Gastrocnemius medialis (tissue), 4 donors: Measurements from ENCODE around the gene EXOSC10. TPM values are rescaled to one million over a fixed set of nuclear protein-coding genes. Genes with fewer than 3 reads are reported as not detected.

Experiments used
- ATAC-seq, 2 donors: fragments of 150-250 bp; one replicate each; pipeline ENCODE4 v1.9.1; 2016
- DNase-seq, 2 donors: peaks; one replicate each; pipeline ENCODE4 v3.0.0-alpha.2; 2019
- H3K27ac ChIP-seq, 4 donors: fragments of 200-600 bp; sonication (generic); 1 replicate in 1 of 4; 2 replicates in 3 of 4; pipeline ENCODE4 v1.5.1; 2016 to 2018; ENCODE audit warnings: mild to moderate bottlenecking in 2 of 4, moderate library complexity in 1 of 4
- H3K27me3 ChIP-seq, 3 donors: fragments of 200-600 bp; sonication (generic) in 2 of 3; 1 replicate in 1 of 3; 2 replicates in 2 of 3; pipeline versions ENCODE4 v1.5.1 to v1.6.0; 2016 to 2019; ENCODE audit warnings: mild to moderate bottlenecking in 1 of 3, moderate library complexity in 1 of 3
- H3K36me3 ChIP-seq, 2 donors: fragments of 200-600 bp; sonication (generic) in 1 of 2; one replicate each; pipeline ENCODE4 v1.5.1; 2017 to 2018
- H3K4me1 ChIP-seq, 2 donors: fragments of 200-600 bp; sonication (generic) in 1 of 2; one replicate each; pipeline ENCODE4 v1.5.1; 2016 to 2017; ENCODE audit warnings: mild to moderate bottlenecking in 2 of 2
- H3K4me3 ChIP-seq, 4 donors: fragments of 200-600 bp; sonication (generic) in 3 of 4; 1 replicate in 1 of 4; 2 replicates in 3 of 4; pipeline ENCODE4 v1.5.1; 2016 to 2019; ENCODE audit warnings: mild to moderate bottlenecking in 2 of 4
- H3K9me3 ChIP-seq, 3 donors: fragments of 200-600 bp; sonication (generic) in 2 of 3; 1 replicate in 1 of 3; 2 replicates in 2 of 3; pipeline ENCODE4 v1.5.1; 2016 to 2019
- POLR2A ChIP-seq, 2 donors: fragments of 450-650 bp; IDR thresholded peaks; one replicate each; pipeline ENCODE4 v1.6.1; 2017; ENCODE audit warnings: antibody characterized with exemption in 2 of 2, mild to moderate bottlenecking in 2 of 2, moderate library complexity in 2 of 2
- in situ Hi-C, 4 donors: fragments of 200-750 bp; cut with MboI; loops; one replicate each; pipeline versions ENCODE4 v1.15.0 to v1.8.0; 2017; ENCODE audit warnings: low sequenced_read_pairs in 4 of 4
- intact Hi-C: fragments of 100-400 bp; cut with DNase I; formaldehyde crosslinking; loops from one replicate; pipeline ENCODE4 v1.15.1; 2023; ENCODE audit warnings: low total_unique reads
- total RNA-seq, 4 donors: library from RNA; depleted of rRNA; stranded (reverse); fragments of >200 nt; gene quantifications; one replicate each; pipeline versions ENCODE4 v1.1.0 to v1.2.3, GENCODE V29; 2016
- TF ChIP-seq, protein P1 (sequence below), 5 experiments: fragments of 450-650 bp in 3 of 5; fragments of 200-600 bp in 2 of 5; sonication (generic) in 2 of 5; IDR thresholded peaks in 4 of 5; conservative IDR thresholded peaks in 1 of 5; 1 replicate in 4 of 5; 2 replicates in 1 of 5; pipeline ENCODE4 v1.5.1; 2016 to 2019; ENCODE audit warnings: antibody characterized with exemption in 5 of 5, mild to moderate bottlenecking in 3 of 5, moderate library complexity in 3 of 5

EXOSC10 gene
- total RNA-seq, 4 donors from 2014 or later, result 26.5 to 44.4 (median 40.3) TPM

DNA sequence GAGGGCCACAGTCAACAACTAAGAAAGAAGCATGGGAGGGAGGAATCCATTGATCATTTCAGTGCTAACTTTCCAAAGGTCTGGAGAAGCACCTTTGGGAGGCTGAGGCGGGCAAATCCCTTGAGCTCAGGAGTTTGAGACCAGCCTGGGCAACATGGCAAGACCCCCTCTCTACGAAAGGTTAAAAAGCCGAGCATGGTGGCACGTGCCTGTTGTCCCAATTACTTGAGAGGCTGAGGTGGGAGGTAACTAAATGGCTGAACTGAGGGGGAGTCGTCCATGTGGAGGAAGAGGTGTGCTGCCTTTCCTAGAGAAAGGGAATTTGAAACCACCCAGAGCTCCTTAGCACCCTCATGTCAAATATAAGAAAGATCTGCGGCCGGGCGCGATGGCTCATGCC lies 68.8 kb downstream of the EXOSC10 start:
- no peak for TF ChIP-seq POLR2A (IDR thresholded peaks at IDR 0.05)
- TF ChIP-seq, protein P1, sequence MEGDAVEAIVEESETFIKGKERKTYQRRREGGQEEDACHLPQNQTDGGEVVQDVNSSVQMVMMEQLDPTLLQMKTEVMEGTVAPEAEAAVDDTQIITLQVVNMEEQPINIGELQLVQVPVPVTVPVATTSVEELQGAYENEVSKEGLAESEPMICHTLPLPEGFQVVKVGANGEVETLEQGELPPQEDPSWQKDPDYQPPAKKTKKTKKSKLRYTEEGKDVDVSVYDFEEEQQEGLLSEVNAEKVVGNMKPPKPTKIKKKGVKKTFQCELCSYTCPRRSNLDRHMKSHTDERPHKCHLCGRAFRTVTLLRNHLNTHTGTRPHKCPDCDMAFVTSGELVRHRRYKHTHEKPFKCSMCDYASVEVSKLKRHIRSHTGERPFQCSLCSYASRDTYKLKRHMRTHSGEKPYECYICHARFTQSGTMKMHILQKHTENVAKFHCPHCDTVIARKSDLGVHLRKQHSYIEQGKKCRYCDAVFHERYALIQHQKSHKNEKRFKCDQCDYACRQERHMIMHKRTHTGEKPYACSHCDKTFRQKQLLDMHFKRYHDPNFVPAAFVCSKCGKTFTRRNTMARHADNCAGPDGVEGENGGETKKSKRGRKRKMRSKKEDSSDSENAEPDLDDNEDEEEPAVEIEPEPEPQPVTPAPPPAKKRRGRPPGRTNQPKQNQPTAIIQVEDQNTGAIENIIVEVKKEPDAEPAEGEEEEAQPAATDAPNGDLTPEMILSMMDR (IDR thresholded peaks at IDR 0.05 in 4 of 5, conservative IDR thresholded peaks at IDR 0.05 in 1 of 5), result no peak
- Histone ChIP-seq H3K4me1 (no peaks in the 10 kb centered on the region), H3K27me3 (no peaks in the 10 kb centered on the region), H3K27ac (no peak overlapping the region), H3K36me3 (peaks cover 0 to 28% of the 10 kb centered on the region in 2 donors), H3K9me3 (no peaks in the 10 kb centered on the region), H3K4me3 (no peak overlapping the region)
- ATAC-seq (no peak), DNase-seq (no peak)
- in situ Hi-C loops (loop anchor here in 3 of 4 donors (10.0 to 25.0 kb wide), 2 partner anchors 606 to 614 kb away; no protein-coding TSS in a partner anchor), intact Hi-C loops (no loop called here)

DNA sequence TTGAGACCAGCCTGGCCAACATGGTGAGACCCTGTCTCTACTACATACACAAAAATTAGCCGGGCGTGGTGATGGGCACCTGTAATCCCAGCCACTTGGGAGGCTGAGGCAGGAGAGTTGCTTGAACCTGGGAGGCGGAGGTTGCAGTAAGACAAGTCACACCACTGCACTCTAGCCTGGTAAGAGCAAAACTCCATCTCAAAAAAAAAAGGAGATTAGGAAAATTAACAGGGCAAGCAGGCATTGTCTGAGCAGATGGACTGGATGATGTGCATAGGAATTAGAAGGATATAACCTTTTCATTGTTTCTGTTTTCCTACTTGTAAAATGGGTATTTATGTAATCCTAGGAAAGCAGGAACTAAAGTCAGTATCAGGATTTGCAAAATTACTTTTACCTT lies 71.7 kb downstream of the EXOSC10 start:
- Histone ChIP-seq H3K36me3 (peaks cover 0 to 55% of the 10 kb centered on the region in 2 donors), H3K9me3 (no peaks in the 10 kb centered on the region), H3K27ac (no peak overlapping the region), H3K4me1 (no peaks in the 10 kb centered on the region), H3K4me3 (no peak overlapping the region), H3K27me3 (no peaks in the 10 kb centered on the region)
- in situ Hi-C loops, result loop anchor here in 1 of 4 donors (25.0 kb wide), 1 partner anchor 609 kb away; no protein-coding TSS in a partner anchor
- intact Hi-C loops, result no loop called here
- DNase-seq (no peak), ATAC-seq (no peak)
- TF ChIP-seq POLR2A (IDR thresholded peaks at IDR 0.05), result no peak
- TF ChIP-seq, protein P1 (IDR thresholded peaks at IDR 0.05 in 4 of 5, conservative IDR thresholded peaks at IDR 0.05 in 1 of 5), result no peak

DNA sequence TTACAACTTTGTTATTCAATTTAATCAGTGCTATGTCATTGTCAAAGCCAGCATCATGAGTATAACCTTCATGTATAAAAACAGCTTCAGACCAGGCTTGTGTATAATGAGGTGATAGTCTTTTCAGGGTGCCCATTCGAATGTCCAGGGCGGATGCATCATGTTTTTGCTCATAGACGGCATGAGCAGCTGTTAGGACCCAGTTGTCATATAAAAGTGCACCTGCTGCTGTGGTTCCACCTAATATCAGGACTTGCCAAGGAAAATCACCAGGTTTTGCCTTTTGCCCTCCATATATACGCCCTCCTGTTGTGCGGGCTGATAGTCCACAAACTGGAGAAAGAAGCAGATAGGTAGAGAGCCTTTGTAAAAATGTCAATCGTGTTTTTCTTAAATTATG lies 72.4 kb downstream of the EXOSC10 start:
- intact Hi-C loops (no loop called here), in situ Hi-C loops (loop anchor here in 1 of 4 donors (25.0 kb wide), 1 partner anchor 610 kb away; no protein-coding TSS in a partner anchor)
- no peaks in the 10 kb centered on the region for H3K27me3 ChIP-seq
- TF ChIP-seq, protein P1 (IDR thresholded peaks at IDR 0.05 in 4 of 5, conservative IDR thresholded peaks at IDR 0.05 in 1 of 5), result no peak
- TF ChIP-seq POLR2A (IDR thresholded peaks at IDR 0.05), result no peak
- no peak overlapping the region for H3K27ac ChIP-seq
- no peak for DNase-seq
- peaks cover 0 to 62% of the 10 kb centered on the region in 2 donors for H3K36me3 ChIP-seq
- H3K9me3 ChIP-seq, result no peaks in the 10 kb centered on the region
- H3K4me3 ChIP-seq, result no peak overlapping the region
- no peak for ATAC-seq
- no peaks in the 10 kb centered on the region for H3K4me1 ChIP-seq

- Histone ChIP-seq H3K27ac (no peak overlapping the region), H3K4me3 (no peak overlapping the region), H3K4me1 (no peaks in the 10 kb centered on the region), H3K36me3 (peaks cover 0 to 66% of the 10 kb centered on the region in 2 donors), H3K27me3 (no peaks in the 10 kb centered on the region), H3K9me3 (no peaks in the 10 kb centered on the region)
- in situ Hi-C loops, result loop anchor here in 1 of 4 donors (25.0 kb wide), 1 partner anchor 610 kb away; no protein-coding TSS in a partner anchor
- intact Hi-C loops, result no loop called here
- ATAC-seq (no peak), DNase-seq (no peak)
- TF ChIP-seq, protein P1 (IDR thresholded peaks at IDR 0.05 in 4 of 5, conservative IDR thresholded peaks at IDR 0.05 in 1 of 5), result no peak
- TF ChIP-seq POLR2A (IDR thresholded peaks at IDR 0.05), result no peak
These were observed 72.8 kb downstream of the EXOSC10 start for GRCh38 chr1:11026903-11027302.

DNA sequence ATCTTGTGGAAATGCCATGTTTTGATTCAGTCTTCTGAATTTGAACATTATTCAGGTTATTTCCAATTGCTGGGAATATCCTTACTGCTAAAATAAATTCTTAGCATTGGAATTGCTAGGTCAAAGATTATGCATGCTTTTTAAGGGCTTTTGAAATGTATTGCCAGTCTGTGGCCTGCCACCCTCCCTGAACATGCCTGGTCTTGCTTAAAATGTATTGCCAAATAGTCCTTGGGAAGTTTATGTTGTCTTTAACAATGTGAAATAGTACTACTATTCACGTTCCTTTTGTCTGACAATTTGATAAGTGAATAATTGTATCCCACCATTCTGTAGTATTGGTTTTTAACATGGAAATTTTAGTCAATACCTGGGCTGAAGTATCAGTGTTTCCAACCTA lies 73.6 kb downstream of the EXOSC10 start:
- intact Hi-C loops, result no loop called here
- no peak for TF ChIP-seq POLR2A (IDR thresholded peaks at IDR 0.05)
- TF ChIP-seq, protein P1 (IDR thresholded peaks at IDR 0.05 in 4 of 5, conservative IDR thresholded peaks at IDR 0.05 in 1 of 5), result no peak
- Histone ChIP-seq H3K4me1 (no peaks in the 10 kb centered on the region), H3K27me3 (no peaks in the 10 kb centered on the region), H3K36me3 (peaks cover 0 to 74% of the 10 kb centered on the region in 2 donors), H3K27ac (no peak overlapping the region), H3K4me3 (no peak overlapping the region), H3K9me3 (no peaks in the 10 kb centered on the region)
- in situ Hi-C loops, result loop anchor here in 1 of 4 donors (25.0 kb wide), 1 partner anchor 611 kb away; no protein-coding TSS in a partner anchor
- ATAC-seq (no peak), DNase-seq (no peak)
